ENCODE results near the gene TBL2. TPM values are rescaled to one million over a fixed set of nuclear protein-coding genes. Genes with fewer than 3 reads are reported as not detected.
"Not testable (repeated sequence)": the region's sequence is repeated elsewhere in the genome, so short reads cannot be mapped to it uniquely, and the experiment has no call there.

Gene TBL2
- total RNA-seq, 1 donor from 2014 or later: 33.0 TPM

- DNase-seq (ENCODE audit: low spot score): no peak
Observed at GRCh38 chr7:73606801-73607691, 28.7 kb upstream of the TBL2 start.

GRCh38 chr7:73605601-73606220, 27.3 kb upstream of the TBL2 start:
- no peak for DNase-seq (ENCODE audit: low spot score)

GRCh38 chr7:73602721-73603651, 24.6 kb upstream of the TBL2 start:
- no peak for DNase-seq (ENCODE audit: low spot score)

- DNase-seq (ENCODE audit: low spot score): no peak
Observed at GRCh38 chr7:73599916-73600315, 21.5 kb upstream of the TBL2 start.

- DNase-seq (ENCODE audit: low spot score): no peak
Observed at GRCh38 chr7:73599151-73599882, 20.9 kb upstream of the TBL2 start.

- DNase-seq (ENCODE audit: low spot score): no peak
Observed at GRCh38 chr7:73597978-73598782, 19.8 kb upstream of the TBL2 start.

- no peak for DNase-seq (ENCODE audit: low spot score)
Observed at GRCh38 chr7:73596191-73597065, 18.0 kb upstream of the TBL2 start.

GRCh38 chr7:73595358-73595757, 17.0 kb upstream of the TBL2 start:
- DNase-seq (ENCODE audit: low spot score): no peak

- no peak for DNase-seq (ENCODE audit: low spot score)
Observed at GRCh38 chr7:73593207-73594045, 15.0 kb upstream of the TBL2 start.

GRCh38 chr7:73586911-73587310, 8.5 kb upstream of the TBL2 start:
- DNase-seq (ENCODE audit: low spot score): no peak

GRCh38 chr7:73585196-73585595, 6.8 kb upstream of the TBL2 start:
- DNase-seq (ENCODE audit: low spot score): no peak

GRCh38 chr7:73582664-73583202, 4.4 kb upstream of the TBL2 start:
- no peak for DNase-seq (ENCODE audit: low spot score)

- DNase-seq (ENCODE audit: low spot score): not testable (repeated sequence)
Observed at GRCh38 chr7:73581006-73581405, 2.6 kb upstream of the TBL2 start.

GRCh38 chr7:73577627-73578341, 595 bp downstream of the TBL2 start:
- peak; percentile 62 for DNase-seq (ENCODE audit: low spot score)

- no peak for DNase-seq (ENCODE audit: low spot score)
Observed at GRCh38 chr7:73573791-73574190, 4.6 kb downstream of the TBL2 start.

- DNase-seq (ENCODE audit: low spot score): no peak
Observed at GRCh38 chr7:73573276-73573675, 5.1 kb downstream of the TBL2 start.

- no peak for DNase-seq (ENCODE audit: low spot score)
Observed at GRCh38 chr7:73572767-73573186, 5.6 kb downstream of the TBL2 start.

- no peak for DNase-seq (ENCODE audit: low spot score)
Observed at GRCh38 chr7:73570977-73571376, 7.4 kb downstream of the TBL2 start.

All from ureter (tissue), 1 donor.